Psoas muscle (tissue), 8 donors: ENCODE results near the gene TFPI. TPM values are rescaled to one million over a fixed set of nuclear protein-coding genes. Genes with fewer than 3 reads are reported as not detected.
A peak's percentile ranks its signal among the peaks of the same experiment; 100 is the strongest.
"Not testable (repeated sequence)": the region's sequence is repeated elsewhere in the genome, so short reads cannot be mapped to it uniquely, and the experiment has no call there.

Source experiments
- ATAC-seq, 4 donors: fragments of 200-7000 bp; cut with Tn5 transposase; one replicate each; pipeline ENCODE4 v1.9.1; 2020; ENCODE audit warnings: moderate library complexity in 3 of 4, mild to moderate bottlenecking in 2 of 4
- DNase-seq, 2 donors: peaks; one replicate each; pipeline ENCODE4 v3.0.0-alpha.2; 2020
- H3K27ac ChIP-seq: fragments of 200-600 bp; one replicate; pipeline ENCODE4 v1.8.0; 2022
- H3K27me3 ChIP-seq, 3 donors: fragments of 200-600 bp in 1 of 3; one replicate each; pipeline versions ENCODE4 v1.6.1 to v1.8.0; 2013 to 2022; ENCODE audit warnings: low read length in 2 of 3, mild to moderate bottlenecking in 2 of 3, moderate library complexity in 1 of 3; ENCODE audit not compliant: insufficient read depth in 3 of 3
- H3K36me3 ChIP-seq, 2 donors: fragments of 200-600 bp in 1 of 2; one replicate each; pipeline versions ENCODE4 v1.6.1 to v1.8.0; 2013 to 2022; ENCODE audit warnings: low read depth in 1 of 2, mild to moderate bottlenecking in 1 of 2, moderate library complexity in 1 of 2; ENCODE audit not compliant: insufficient read depth in 1 of 2
- H3K4me1 ChIP-seq: fragments of 200-600 bp; one replicate; pipeline ENCODE4 v1.8.0; 2022
- H3K4me3 ChIP-seq: fragments of 200-600 bp; one replicate; pipeline ENCODE4 v1.8.0; 2022; ENCODE audit warnings: mild to moderate bottlenecking
- H3K9me3 ChIP-seq: fragments of 200-600 bp; one replicate; pipeline ENCODE4 v1.8.0; 2022
- CTCF ChIP-seq: fragments of 200-600 bp; IDR thresholded peaks from one replicate; pipeline ENCODE4 v1.8.0; 2022; ENCODE audit warnings: antibody characterized with exemption
- WGBS, 3 donors: extraction: QIAGEN DNeasy Blood & Tissue Kit; methylation state at CpG; one replicate each; pipeline versions ENCODE4 v1.1.6 to v1.1.7; 2013; 5-methylcytosine and 5-hydroxymethylcytosine counted together
- intact Hi-C, 2 donors: fragments of 100-400 bp; cut with DNase I; formaldehyde crosslinking; loops; one replicate each; pipeline versions ENCODE4 v1.11.0 to v1.14.2; 2022
- polyA plus RNA-seq, 3 donors: library from polyadenylated mRNA; stranded (reverse); fragments of 200-250 nt; gene quantifications; one replicate each; pipeline ENCODE4 v1.2.3, GENCODE V29; 2013
- total RNA-seq, 4 donors: library from RNA; stranded (reverse); fragmentation: NEBNext Ultra II Directional in 2 of 4; extraction: Animal tissue kit (Norgen Biotek cat#: 25700) in 2 of 4; gene quantifications; one replicate each; pipeline versions ENCODE4 v1.2.1 to v1.2.4, GENCODE V29; 2021 to 2023
- donor health status: healthy with polysubstance abuse.
- donor health status: DM: no; HTN: no; CAD: no; lungs with moderate emphysema.
- donor health status: Bipolar disorder and iron deficiency.
- donor health status: healthy.
- donor health status: DM: yes; HTN: yes; CAD: no.
- donor health status: DM: no; HTN: no; CAD: no.
- donor health status: DM: no; HTN: no; CAD: no.
- donor health status: DM: yes; HTN: yes; CAD: no.

The TFPI gene
- total and polyA plus RNA-seq, 7 donors: 15.0 to 96.0 (median 42.6) TPM

GRCh38 chr2:187542123-187542522 lies 12.1 kb downstream of the TFPI start:
- WGBS, 3 donors: 83 to 87% (median 86%) methylated on average over 2 of the region's 2 CpGs
- no peak for ATAC-seq
- H3K36me3 ChIP-seq: peaks cover 0 to 11% of the 10 kb centered on the region in 2 donors
- peak overlapping the region; percentile 78 for H3K27ac ChIP-seq
- DNase-seq: no peak
- H3K9me3 ChIP-seq: no peaks in the 10 kb centered on the region
- H3K27me3 ChIP-seq: no peaks in the 10 kb centered on the region
- TF ChIP-seq CTCF: no peak
- intact Hi-C loops: no loop called here
- peak overlapping the region; percentile 15 for H3K4me3 ChIP-seq
- H3K4me1 ChIP-seq: peaks cover 39% of the 10 kb centered on the region

GRCh38 chr2:187541086-187542085 lies 12.8 kb downstream of the TFPI start:
- Histone ChIP-seq H3K9me3 (no peaks in the 10 kb centered on the region), H3K4me3 (peak overlapping the region; percentile 15), H3K27me3 (no peaks in the 10 kb centered on the region), H3K4me1 (peaks cover 32% of the 10 kb centered on the region), H3K36me3 (peaks cover 0 to 11% of the 10 kb centered on the region in 2 donors), H3K27ac (peak overlapping the region; percentile 78)
- ATAC-seq (peak; percentile 82 to 92 (median 91)), DNase-seq (no peak)
- no peak for TF ChIP-seq CTCF
- intact Hi-C loops: no loop called here
- 25 to 30% (median 29%) methylated on average over 7 of the region's 7 CpGs for WGBS, 3 donors

DNA sequence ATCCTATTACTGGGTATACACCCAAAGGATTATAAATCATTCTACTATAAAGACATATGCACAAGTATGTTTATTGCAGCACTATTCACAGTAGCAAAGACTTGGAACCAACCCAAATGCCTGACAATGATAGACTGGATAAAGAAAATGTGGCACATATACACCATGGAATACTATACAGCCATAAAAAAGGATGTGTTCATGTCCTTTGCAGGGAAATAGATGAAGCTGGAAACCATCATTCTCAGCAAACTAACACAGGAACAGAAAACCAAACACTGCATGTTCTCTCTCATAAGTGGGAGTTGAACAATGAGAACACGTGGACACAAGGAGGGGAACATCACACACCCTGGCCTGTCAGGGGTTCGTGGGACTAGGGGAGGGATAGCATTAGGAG lies 16.0 kb downstream of the TFPI start:
- H3K4me3 ChIP-seq, DNase-seq, H3K27me3 ChIP-seq, H3K36me3 ChIP-seq, ATAC-seq, H3K9me3 ChIP-seq, H3K27ac ChIP-seq, intact Hi-C loops: not testable (repeated sequence)
- H3K4me1 ChIP-seq: peaks cover 10% of the 10 kb centered on the region
- 88 to 98% (median 90%) methylated on average over 2 of the region's 2 CpGs for WGBS, 3 donors

DNA sequence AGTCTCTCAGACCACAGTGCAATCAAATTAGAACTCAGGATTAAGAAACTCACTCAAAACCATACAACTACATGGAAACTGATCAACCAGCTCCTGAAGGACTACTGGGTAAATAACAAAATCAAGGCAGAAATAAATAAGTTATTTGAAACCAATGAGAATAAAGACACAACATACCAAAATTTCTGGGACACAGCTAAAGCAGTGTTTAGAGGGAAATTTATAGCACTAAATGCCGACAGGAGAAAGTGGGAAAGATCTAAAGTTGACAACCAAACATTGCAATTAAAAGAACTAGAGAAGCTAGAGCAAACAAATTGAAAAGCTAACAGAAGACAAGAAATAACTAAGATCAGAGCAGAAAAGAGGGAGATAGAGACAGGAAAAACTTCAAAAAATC lies 18.9 kb downstream of the TFPI start:
- intact Hi-C loops, ATAC-seq: not testable (repeated sequence)

GRCh38 chr2:187532333-187533120 lies 21.7 kb downstream of the TFPI start:
- ATAC-seq (no peak), DNase-seq (no peak)
- intact Hi-C loops: no loop called here
- no peaks in the 10 kb centered on the region for H3K9me3 ChIP-seq
- no peak overlapping the region for H3K27ac ChIP-seq
- H3K4me1 ChIP-seq: no peaks in the 10 kb centered on the region
- 92 to 95% (median 94%) methylated on average over 14 of the region's 14 CpGs for WGBS, 3 donors
- H3K27me3 ChIP-seq: no peaks in the 10 kb centered on the region
- no peak for TF ChIP-seq CTCF
- H3K36me3 ChIP-seq: peaks cover 0 to 11% of the 10 kb centered on the region in 2 donors
- H3K4me3 ChIP-seq: no peak overlapping the region

More for the DNA sequence above, 18.9 kb downstream of the TFPI start:
- 87 to 100% (median 94%) methylated on average over 1 of the region's 1 CpG for WGBS, 3 donors
- H3K9me3 ChIP-seq, H3K27ac ChIP-seq, H3K4me3 ChIP-seq, H3K36me3 ChIP-seq, DNase-seq, H3K27me3 ChIP-seq, H3K4me1 ChIP-seq: not testable (repeated sequence)
